Amniotic epithelial cell (primary cell): ENCODE data around the gene LRRC57.

ENCODE experiments used
- DNase-seq: peaks from one replicate; pipeline ENCODE4 v3.0.0-alpha.2; 2010; ENCODE audit warnings: low read depth

Gene LRRC57

DNA sequence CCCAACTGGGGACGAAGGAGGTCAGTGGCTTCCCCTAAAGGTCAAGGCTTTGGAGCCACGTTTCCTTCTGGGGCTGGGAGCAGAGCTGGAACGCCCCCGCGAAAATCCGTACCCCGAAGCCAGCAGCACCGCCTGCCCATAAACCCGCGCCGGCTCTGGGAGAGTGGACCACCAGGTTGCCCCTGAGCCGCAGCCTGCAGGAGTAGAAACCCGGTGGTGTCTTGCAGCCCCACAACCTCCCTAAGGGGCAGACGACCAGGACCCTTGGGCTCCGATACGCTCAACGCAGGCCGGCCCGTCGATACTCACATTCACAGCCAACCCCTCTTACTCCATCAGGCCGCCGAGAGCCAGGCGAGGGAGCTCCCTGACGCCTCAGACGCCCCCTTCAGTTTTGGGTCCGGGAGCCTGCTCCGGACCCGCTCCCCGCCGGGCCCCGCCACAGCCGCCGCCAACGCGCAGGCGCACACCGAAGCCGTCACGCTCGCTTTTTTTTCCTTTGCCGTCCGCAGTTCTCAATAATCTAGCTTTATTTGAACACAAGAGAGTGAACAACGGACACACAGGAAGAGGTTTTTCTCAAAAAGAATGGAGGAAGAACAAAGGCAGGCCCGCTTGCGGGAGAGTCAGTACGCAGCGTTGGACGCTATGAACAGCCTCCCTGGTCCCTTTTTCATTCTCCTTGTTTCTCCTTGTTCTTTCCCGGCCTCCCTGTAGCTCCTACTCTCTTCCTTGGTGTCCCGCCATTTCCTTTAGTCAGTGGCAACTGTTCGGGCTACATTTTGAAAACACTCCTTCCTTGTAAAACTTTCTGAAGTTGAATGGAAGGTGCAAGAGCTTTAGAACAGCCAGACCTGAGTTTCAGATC, 57.7 kb downstream of the LRRC57 start, which contains the start of gene ZNF106:
ZNF106 (minus strand) TSS at position 471 of the 868 bp plus-strand sequence. CDS start 18,852 bp downstream, outside the sequence.
- DNase-seq: peak; percentile 90

DNA sequence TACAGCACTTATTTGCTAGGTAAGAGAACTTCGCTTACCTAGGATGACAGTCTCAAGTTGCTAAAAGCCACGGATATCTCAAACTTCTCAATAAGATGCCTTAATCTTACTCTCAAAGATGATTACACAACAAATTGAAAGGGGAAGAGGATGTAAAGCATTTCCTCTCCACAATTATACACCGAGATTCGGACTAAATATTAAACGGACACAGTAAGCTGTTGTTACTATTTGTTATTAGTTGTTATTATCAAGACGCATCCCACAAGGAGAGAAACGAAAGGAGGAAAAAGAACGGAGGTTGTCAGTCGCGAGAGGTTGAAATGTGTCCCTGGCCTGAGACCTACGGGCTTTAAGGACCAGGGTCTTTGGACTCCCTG, 58.3 kb downstream of the LRRC57 start:
- no peak for DNase-seq
